Stimulated activated CD4-positive, alpha-beta T cell treated with anti-CD3 and anti-CD28 coated beads, Interleukin-2, amount 100 ng/mL, for 48 hours (primary cell): ENCODE data around the gene TRIOBP.
"Not testable (repeated sequence)": the region's sequence is repeated elsewhere in the genome, so short reads cannot be mapped to it uniquely, and the experiment has no call there.

Experiments
- DNase-seq, 2 donors: peaks; one replicate each; pipeline ENCODE4 v3.0.0-alpha.2; 2020

Gene TRIOBP

GRCh38 chr22:37672206-37672919, 24.5 kb upstream of the TRIOBP start:
- no peak for DNase-seq

DNA sequence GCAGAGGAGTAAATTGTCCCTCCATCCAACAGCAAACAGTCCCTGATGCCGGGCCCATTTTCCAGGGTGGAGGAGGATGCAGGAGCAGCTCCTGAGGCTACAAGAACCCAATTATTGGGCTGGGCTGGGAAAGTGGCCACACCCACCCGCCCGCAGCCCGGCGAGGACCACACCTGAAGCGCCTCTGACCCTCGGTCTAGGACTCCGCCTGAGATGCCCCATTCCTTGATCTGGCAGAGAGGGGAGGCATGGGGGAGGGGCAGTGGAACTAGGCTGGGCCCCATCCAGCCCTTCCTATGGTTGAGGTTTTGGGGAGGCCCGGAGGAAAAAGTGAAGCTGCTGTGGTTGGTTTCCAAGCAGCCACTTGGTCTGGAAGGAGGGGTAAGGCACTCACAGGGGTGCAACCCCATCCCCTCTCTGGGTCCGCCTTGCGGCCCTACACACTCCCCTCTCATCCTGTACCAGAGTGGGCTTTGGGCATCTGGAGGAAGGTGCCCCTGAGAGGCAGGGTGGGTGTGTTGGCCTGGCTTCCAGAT, 23.9 kb upstream of the TRIOBP start:
- DNase-seq: no peak

GRCh38 chr22:37674248-37674647, 22.6 kb upstream of the TRIOBP start:
- DNase-seq: no peak

- DNase-seq: peak; percentile 58 to 60
Observed at GRCh38 chr22:37674951-37675929, 21.6 kb upstream of the TRIOBP start, which contains the start of gene LGALS1. LGALS1 (plus strand) TSS chr22:37675636; CDS start chr22:37675703, 67 bp downstream.

GRCh38 chr22:37675930-37676735, 20.7 kb upstream of the TRIOBP start:
- no peak for DNase-seq

GRCh38 chr22:37676736-37677492, 19.9 kb upstream of the TRIOBP start:
- peak; percentile 88 to 90 for DNase-seq

- DNase-seq: no peak
Observed at GRCh38 chr22:37677493-37677974, 19.3 kb upstream of the TRIOBP start.

- no peak for DNase-seq
Observed at GRCh38 chr22:37678372-37678771, 18.5 kb upstream of the TRIOBP start.

GRCh38 chr22:37679670-37680069, 17.2 kb upstream of the TRIOBP start:
- no peak for DNase-seq

DNA sequence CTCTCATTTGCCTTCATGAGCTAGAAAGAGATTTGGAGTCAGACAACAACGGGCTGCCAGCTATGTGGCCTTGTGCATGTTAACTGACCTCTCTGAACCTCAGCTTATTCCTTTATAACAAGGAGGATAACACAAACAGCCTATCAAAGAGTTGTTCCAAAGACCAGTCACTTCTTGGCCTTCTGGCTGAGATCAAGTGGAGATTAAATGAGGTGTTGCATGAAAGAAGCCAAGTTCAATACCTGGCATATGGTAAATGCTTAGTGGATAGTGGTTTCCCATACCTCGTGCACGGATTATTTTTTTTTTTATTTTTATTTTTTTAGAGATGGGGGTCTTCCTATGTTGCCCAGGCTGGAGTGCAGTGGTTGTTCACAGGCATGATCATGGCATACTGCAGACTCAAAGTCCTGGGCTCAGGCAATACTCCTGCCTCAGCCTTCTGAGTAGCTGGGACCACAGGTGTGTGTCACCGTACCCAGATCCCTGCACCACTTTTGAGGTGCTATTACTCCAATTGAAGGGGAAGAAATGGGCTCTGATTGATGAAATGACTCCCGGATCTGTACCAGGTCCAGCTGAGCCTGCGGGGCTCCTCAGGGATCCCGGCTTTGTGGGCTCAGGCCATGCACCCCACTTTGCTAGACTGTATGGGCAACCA, 16.5 kb upstream of the TRIOBP start:
- DNase-seq: no peak

- DNase-seq: no peak
Observed at GRCh38 chr22:37681001-37681424, 15.8 kb upstream of the TRIOBP start.

DNA sequence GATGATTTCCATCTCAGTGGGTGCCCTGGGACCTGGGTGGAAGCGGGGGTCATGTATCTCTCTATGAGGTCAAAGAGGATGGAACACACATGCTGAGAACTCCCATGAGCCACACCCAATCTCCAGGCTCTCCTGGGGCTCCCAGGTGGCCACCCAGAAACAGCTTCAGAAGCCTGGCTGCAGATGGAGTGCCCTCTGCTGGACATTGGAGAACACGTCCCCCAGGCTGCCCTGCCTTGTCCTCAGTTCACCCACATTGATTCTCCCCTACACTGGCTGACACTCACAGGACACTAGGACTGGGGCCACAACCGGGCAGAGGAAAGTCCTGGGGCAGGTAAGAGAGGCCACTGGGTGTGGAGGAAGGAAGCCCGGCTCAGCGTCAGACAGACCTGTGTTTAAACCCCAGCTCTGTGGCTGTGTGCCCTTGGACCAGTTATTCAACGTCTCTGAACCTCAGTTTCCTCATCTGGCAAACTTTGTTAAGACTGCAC, 15.2 kb upstream of the TRIOBP start:
- DNase-seq: peak; percentile 70 to 78

DNA sequence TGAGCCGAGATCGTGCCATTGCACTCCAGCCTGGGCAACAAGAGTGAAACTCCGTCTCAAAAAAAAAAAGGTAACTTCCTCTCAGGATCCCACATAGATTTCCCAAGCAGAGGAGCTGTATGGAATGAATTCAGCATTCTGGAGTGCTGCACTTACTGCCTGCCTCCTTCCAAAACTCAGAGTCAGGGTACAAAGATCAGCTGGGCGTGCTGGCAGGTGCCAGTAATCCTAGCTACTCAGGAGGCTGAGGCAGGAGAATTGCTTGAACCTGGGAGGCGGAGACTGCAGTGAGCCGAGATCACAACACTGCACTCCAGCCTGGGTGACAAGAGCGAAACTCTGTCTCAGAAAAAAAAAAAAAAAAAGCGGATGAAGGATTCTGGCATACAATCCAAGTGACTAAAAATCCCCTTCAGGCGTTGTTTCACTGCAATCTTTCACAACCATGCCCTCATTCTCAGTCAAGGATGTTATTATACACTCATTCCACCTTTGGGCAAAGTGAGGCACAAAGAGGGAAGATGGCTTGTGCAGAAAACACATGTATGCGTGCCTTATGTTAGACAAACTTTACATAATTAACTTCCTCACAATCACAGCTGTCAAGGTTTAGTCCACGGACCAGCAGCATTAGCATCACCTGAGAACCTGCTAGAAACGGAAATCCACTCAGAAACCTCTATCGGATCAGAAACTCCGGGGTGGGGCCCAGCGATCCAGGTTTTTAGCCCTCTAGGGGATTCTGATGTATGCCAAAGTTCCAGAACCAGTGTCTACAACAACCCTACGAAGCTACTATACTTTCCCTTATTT, 11.8 kb upstream of the TRIOBP start:
- no peak for DNase-seq

- peak; percentile 69 to 70 for DNase-seq
Observed at GRCh38 chr22:37686002-37686982, 10.6 kb upstream of the TRIOBP start, which contains the start of gene NOL12. NOL12 (plus strand) TSS chr22:37686343; CDS start chr22:37686393, 50 bp downstream.

GRCh38 chr22:37690407-37690806, 6.4 kb upstream of the TRIOBP start:
- no peak for DNase-seq

- no peak for DNase-seq
Observed at GRCh38 chr22:37690901-37691504, 5.8 kb upstream of the TRIOBP start.

DNA sequence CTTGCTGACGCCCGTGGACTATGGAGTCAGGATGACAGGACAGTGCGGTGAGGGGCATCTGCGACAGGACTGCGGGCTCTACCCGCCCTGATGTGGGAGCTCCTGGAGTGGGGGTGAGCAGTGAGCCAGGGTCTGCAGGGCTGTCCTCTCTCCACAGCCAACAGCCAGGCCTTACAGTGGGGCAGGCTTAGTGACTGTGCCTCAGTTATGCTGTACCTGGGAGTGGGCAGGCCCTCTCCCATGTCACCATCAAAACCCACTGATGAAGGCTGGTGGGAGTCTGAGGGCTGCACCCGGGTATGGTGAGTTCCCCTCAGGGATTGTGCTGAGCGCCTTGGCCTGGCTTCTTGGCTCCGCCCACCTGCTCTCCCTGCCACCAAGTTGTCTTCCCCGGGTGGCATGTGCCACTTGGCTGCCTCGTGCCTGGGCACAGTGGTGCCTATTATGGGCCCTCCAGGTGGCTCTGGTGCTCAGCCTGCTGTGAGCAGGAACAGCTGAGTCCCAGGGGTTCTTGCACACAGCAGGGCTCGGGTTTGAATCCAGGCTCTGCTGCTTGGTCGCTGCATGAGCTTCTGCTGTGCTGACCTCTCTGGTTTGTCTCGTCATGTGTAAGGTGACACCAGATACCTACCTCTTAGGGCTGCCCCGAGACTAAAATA, 4.1 kb upstream of the TRIOBP start:
- DNase-seq: no peak

- not testable (repeated sequence) for DNase-seq
Observed at GRCh38 chr22:37694131-37694530, 2.7 kb upstream of the TRIOBP start.
